H9 (cell line): ENCODE results near the gene TMED10. TPM values are rescaled to one million over a fixed set of nuclear protein-coding genes. Genes with fewer than 3 reads are reported as not detected.

Experiments used
- DNase-seq: peaks from one replicate; pipeline ENCODE4 v3.0.0-alpha.2; 2017
- H2AFZ ChIP-seq: one replicate; pipeline ENCODE4 v1.6.1; 2013; ENCODE audit warnings: mild to moderate bottlenecking, low read length, control low read depth, moderate library complexity
- H2AK5ac ChIP-seq: 2 replicates; pipeline ENCODE4 v1.6.1; 2013; ENCODE audit warnings: low read length, control low read depth, mixed read lengths; ENCODE audit not compliant: insufficient read length
- H2BK120ac ChIP-seq: one replicate; pipeline ENCODE4 v1.6.1; 2013; ENCODE audit warnings: low read depth, mild to moderate bottlenecking, low read length, control low read depth, inconsistent platforms; ENCODE audit not compliant: poor library complexity, severe bottlenecking
- H2BK12ac ChIP-seq: 2 replicates; pipeline ENCODE4 v1.6.1; 2013; ENCODE audit warnings: low read length, control low read depth, mixed read lengths, low read depth; ENCODE audit not compliant: insufficient read length
- H2BK15ac ChIP-seq: 2 replicates; pipeline ENCODE4 v1.6.1; 2013; ENCODE audit warnings: low read depth, low read length, control low read depth
- H2BK20ac ChIP-seq: one replicate; pipeline ENCODE4 v1.6.1; 2013; ENCODE audit warnings: low read depth, mild to moderate bottlenecking, low read length, control low read depth, inconsistent platforms; ENCODE audit not compliant: poor library complexity, severe bottlenecking
- H2BK5ac ChIP-seq: 2 replicates; pipeline ENCODE4 v1.6.1; 2013; ENCODE audit warnings: low read length, control low read depth, mixed read lengths; ENCODE audit not compliant: insufficient read length
- H3K14ac ChIP-seq: 2 replicates; pipeline ENCODE4 v1.6.1; 2013; ENCODE audit warnings: low read length, control low read depth; ENCODE audit not compliant: insufficient read depth
- H3K18ac ChIP-seq: 2 replicates; pipeline ENCODE4 v1.6.1; 2013; ENCODE audit warnings: low read depth, mild to moderate bottlenecking, mixed read lengths, low read length, control low read depth; ENCODE audit not compliant: insufficient read length
- H3K23ac ChIP-seq: 2 replicates; pipeline ENCODE4 v1.6.1; 2013; ENCODE audit warnings: low read length, control low read depth, mixed read lengths, low read depth; ENCODE audit not compliant: insufficient read length
- H3K23me2 ChIP-seq: 2 replicates; pipeline ENCODE4 v1.6.1; 2013; ENCODE audit warnings: low read depth, mild to moderate bottlenecking, mixed read lengths, low read length, control low read depth; ENCODE audit not compliant: insufficient read length, poor library complexity, severe bottlenecking
- H3K27ac ChIP-seq: 2 replicates; pipeline ENCODE4 v1.5.1; 2013; ENCODE audit warnings: low read length, control low read depth, mixed read lengths, low read depth; ENCODE audit not compliant: insufficient read length
- H3K27me3 ChIP-seq: 2 replicates; pipeline ENCODE4 v1.6.1; 2013; ENCODE audit warnings: low read length, control low read depth, inconsistent platforms; ENCODE audit not compliant: insufficient read depth
- H3K4ac ChIP-seq: 2 replicates; pipeline ENCODE4 v1.6.1; 2013; ENCODE audit warnings: low read depth, mild to moderate bottlenecking, control low read depth, inconsistent platforms, low read length, moderate library complexity
- H3K4me1 ChIP-seq: 2 replicates; pipeline ENCODE4 v1.6.1; 2013; ENCODE audit warnings: low read length, control low read depth, inconsistent platforms; ENCODE audit not compliant: insufficient read depth
- H3K4me2 ChIP-seq: 2 replicates; pipeline ENCODE4 v1.6.1; 2013; ENCODE audit warnings: low read length, control low read depth, mixed read lengths; ENCODE audit not compliant: insufficient read length, insufficient read depth
- H3K56ac ChIP-seq: 2 replicates; pipeline ENCODE4 v1.6.1; 2013; ENCODE audit warnings: low read depth, mild to moderate bottlenecking, mixed read lengths, low read length, control low read depth; ENCODE audit not compliant: insufficient read length
- H3K79me1 ChIP-seq: 2 replicates; pipeline ENCODE4 v1.6.1; 2013; ENCODE audit warnings: low read depth, mild to moderate bottlenecking, moderate library complexity, low read length, control low read depth, inconsistent platforms; ENCODE audit not compliant: insufficient read depth, poor library complexity, severe bottlenecking
- H3K79me2 ChIP-seq: 2 replicates; pipeline ENCODE4 v1.6.1; 2013; ENCODE audit warnings: low read length, control low read depth, inconsistent platforms; ENCODE audit not compliant: insufficient read depth
- H3K9ac ChIP-seq: 2 replicates; pipeline ENCODE4 v1.6.1; 2013; ENCODE audit warnings: low read length, control low read depth, mixed read lengths; ENCODE audit not compliant: insufficient read length; ENCODE audit errors: extremely low read depth
- H3K9me3 ChIP-seq: one replicate; pipeline ENCODE4 v1.6.1; 2013; ENCODE audit warnings: low read depth, low read length, inconsistent platforms; ENCODE audit not compliant: control insufficient read depth
- H3T11ph ChIP-seq: one replicate; pipeline ENCODE4 v1.6.1; 2013; ENCODE audit warnings: mild to moderate bottlenecking, low read length, control low read depth, inconsistent platforms
- H4K20me1 ChIP-seq: one replicate; pipeline ENCODE4 v1.6.1; 2013; ENCODE audit not compliant: control insufficient read depth, insufficient read length, insufficient read depth
- H4K5ac ChIP-seq: 2 replicates; pipeline ENCODE4 v1.6.1; 2013; ENCODE audit warnings: low read depth, mild to moderate bottlenecking, mixed read lengths, low read length, control low read depth; ENCODE audit not compliant: insufficient read length
- H4K8ac ChIP-seq: replicated peaks from 2 replicates; pipeline ENCODE4 v1.6.1; 2013; ENCODE audit warnings: low read length, control low read depth, mixed read lengths, low read depth; ENCODE audit not compliant: insufficient read length
- H4K91ac ChIP-seq: 2 replicates; pipeline ENCODE4 v1.6.1; 2013; ENCODE audit warnings: low read depth, mild to moderate bottlenecking, moderate library complexity, mixed read lengths, low read length, control low read depth; ENCODE audit not compliant: insufficient read length
- H3K27ac Mint-ChIP-seq, 3 experiments: 2 replicates in 2 of 3; 3 replicates in 1 of 3; pipeline ENCODE4 v1.8.0; 2020 to 2021; ENCODE audit warnings: mixed read lengths in 3 of 3, mild to moderate bottlenecking in 1 of 3, moderate library complexity in 1 of 3
- H3K27me3 Mint-ChIP-seq: 2 replicates; pipeline ENCODE4 v1.8.0; 2021; ENCODE audit warnings: low read depth, mild to moderate bottlenecking, moderate library complexity, mixed read lengths
- H3K36me3 Mint-ChIP-seq, 3 experiments: 2 replicates in 2 of 3; 3 replicates in 1 of 3; pipeline ENCODE4 v1.8.0; 2020 to 2021; ENCODE audit warnings: low read depth in 3 of 3, mixed read lengths in 3 of 3; ENCODE audit not compliant: insufficient read depth in 1 of 3
- H3K4me1 Mint-ChIP-seq, 2 experiments: 2 replicates each; pipeline ENCODE4 v1.8.0; 2020; ENCODE audit warnings: mixed read lengths in 2 of 2
- H3K4me3 Mint-ChIP-seq, 2 experiments: 2 replicates in 1 of 2; 3 replicates in 1 of 2; pipeline ENCODE4 v1.8.0; 2020 to 2021; ENCODE audit warnings: mild to moderate bottlenecking in 2 of 2, mixed read lengths in 2 of 2, moderate library complexity in 1 of 2
- H3K9me3 Mint-ChIP-seq, 2 experiments: 2 replicates in 1 of 2; 3 replicates in 1 of 2; pipeline ENCODE4 v1.8.0; 2020; ENCODE audit warnings: mild to moderate bottlenecking in 2 of 2, mixed read lengths in 2 of 2, moderate library complexity in 1 of 2
- CTCF ChIP-seq: fragments of 200-600 bp; sonication (generic); conservative IDR thresholded peaks from 3 replicates; pipeline ENCODE4 v1.8.0; 2021; ENCODE audit warnings: antibody characterized with exemption, mild to moderate bottlenecking
- WGBS: extraction: QIAGEN DNeasy Blood & Tissue Kit; methylation state at CpG from one replicate; pipeline ENCODE4 v1.1.7; 2013; ENCODE audit warnings: missing lambda C conversion rate, low lambda C conversion rate, mixed read lengths; ENCODE audit not compliant: insufficient read length; ENCODE audit errors: extremely low coverage; 5-methylcytosine and 5-hydroxymethylcytosine counted together
- total RNA-seq: library from RNA; stranded (reverse); gene quantifications from 2 replicates; pipeline ENCODE4 v1.2.1, GENCODE V29; 2021

Gene TMED10
- total RNA-seq, 1 experiment from 2014 or later, result 176 TPM

GRCh38 chr14:75184039-75184438, 7.6 kb upstream of the TMED10 start:
- no peak overlapping the region for H2AFZ ChIP-seq
- H3K4me2 ChIP-seq, result no peak overlapping the region

More at GRCh38 chr14:75184039-75184438, 7.6 kb upstream of the TMED10 start:
- Histone ChIP-seq H2BK12ac (no peak overlapping the region), H2BK15ac (no peak overlapping the region), H2BK120ac (no peak overlapping the region), H4K8ac (no peak overlapping the region), H3K4me1 (no peaks in the 10 kb centered on the region), H3K14ac (no peak overlapping the region), H3T11ph (no peak overlapping the region), H2BK5ac (no peak overlapping the region), H3K9ac (no peak overlapping the region), H3K23me2 (no peaks in the 10 kb centered on the region), H3K9me3 (no peaks in the 10 kb centered on the region), H3K27me3 (no peaks in the 10 kb centered on the region), H3K4ac (no peak overlapping the region), H3K79me1 (no peaks in the 10 kb centered on the region), H3K79me2 (no peaks in the 10 kb centered on the region), H3K56ac (no peak overlapping the region), H2AK5ac (no peak overlapping the region), H4K5ac (no peak overlapping the region), H3K27ac (no peak overlapping the region), H4K91ac (no peak overlapping the region), H4K20me1 (no peaks in the 10 kb centered on the region), H3K23ac (no peak overlapping the region), H3K18ac (no peak overlapping the region), H2BK20ac (no peak overlapping the region)
- H3K9me3 Mint-ChIP-seq, result no peaks in the 10 kb centered on the region
- WGBS, result no CpG with 5 or more reads among the region's 3 CpGs
- H3K27me3 Mint-ChIP-seq, result no peaks in the 10 kb centered on the region; the same call in 1 of the 2 replicates
- TF ChIP-seq CTCF, result no peak
- no peak overlapping the region for H3K27ac Mint-ChIP-seq
- DNase-seq, result no peak
- peaks cover 0 to 6% of the 10 kb centered on the region in 2 experiments; a peak in 1 of 4 replicates for H3K4me1 Mint-ChIP-seq
- H3K4me3 Mint-ChIP-seq, result no peak overlapping the region
- no peaks in the 10 kb centered on the region for H3K36me3 Mint-ChIP-seq
